T-cell (primary cell): Measurements from ENCODE around the gene ATP6V0D1. TPM values are rescaled to one million over a fixed set of nuclear protein-coding genes. Genes with fewer than 3 reads are reported as not detected.

ENCODE experiments used
- ATAC-seq, 4 experiments: fragments of 200-7000 bp in 3 of 4; fragments of 150-1000 bp in 1 of 4; cut with Tn5 transposase; replicated peaks in 1 of 4; 1 replicate in 3 of 4; 2 replicates in 1 of 4; pipeline ENCODE4 v1.10.0; 2021; ENCODE audit warnings: moderate library complexity in 3 of 4, mild to moderate bottlenecking in 2 of 4, moderate number of reproducible peaks in 1 of 4
- CTCF ChIA-PET, 2 donors: fragments of 300-600 bp; sonication (Branson Sonifier 250); formaldehyde crosslinking; loops; one replicate each; lab custom pipeline; 2022; ENCODE audit warnings: antibody characterized with exemption in 2 of 2; lab: Charles Lee
- POLR2A ChIA-PET, 2 donors: fragments of 300-600 bp; sonication (Branson Sonifier 250); formaldehyde crosslinking; loops; one replicate each; lab custom pipeline; 2022; ENCODE audit warnings: antibody characterized with exemption in 2 of 2; lab: Charles Lee
- DNase-seq, 35 experiments: peaks; one replicate each; pipeline versions ENCODE4 v3.0.0 to v3.0.0-alpha.2; 2013 to 2023
- H3K27ac ChIP-seq: one replicate; pipeline ENCODE4 v1.5.1; 2013; ENCODE audit warnings: low read length
- H3K27me3 ChIP-seq, 2 experiments: replicated peaks in 1 of 2; 1 replicate in 1 of 2; 2 replicates in 1 of 2; pipeline versions ENCODE4 v1.6.1 to v1.7.0; 2013; ENCODE audit warnings: low read length in 1 of 2, mixed read lengths in 1 of 2; ENCODE audit not compliant: control insufficient read depth in 2 of 2, insufficient read depth in 2 of 2; ENCODE audit errors: extremely low read depth in 1 of 2
- H3K36me3 ChIP-seq, 2 donors: 1 replicate in 1 of 2; 2 replicates in 1 of 2; pipeline versions ENCODE4 v1.6.1 to v1.7.0; 2013; ENCODE audit warnings: low read length in 1 of 2; ENCODE audit not compliant: control insufficient read depth in 2 of 2, insufficient read depth in 1 of 2; ENCODE audit errors: extremely low read depth in 1 of 2
- H3K4me1 ChIP-seq, 2 experiments: 1 replicate in 1 of 2; 2 replicates in 1 of 2; pipeline versions ENCODE4 v1.6.1 to v1.7.0; 2013; ENCODE audit warnings: low read length in 2 of 2, mixed read lengths in 1 of 2; ENCODE audit not compliant: insufficient read depth in 2 of 2, control insufficient read depth in 1 of 2; ENCODE audit errors: extremely low read depth in 1 of 2
- H3K4me3 ChIP-seq, 2 donors: 1 replicate in 1 of 2; 2 replicates in 1 of 2; pipeline versions ENCODE4 v1.5.1 to v1.7.0; 2013; ENCODE audit warnings: mild to moderate bottlenecking in 2 of 2, low read length in 1 of 2, moderate library complexity in 1 of 2; ENCODE audit not compliant: control insufficient read depth in 1 of 2; ENCODE audit errors: extremely low read depth in 1 of 2
- H3K9me3 ChIP-seq: 2 replicates; pipeline ENCODE4 v1.7.0; 2013
- H3K27ac Mint-ChIP-seq, 2 donors: one replicate each; pipeline ENCODE4 v1.8.0; 2020 to 2021; ENCODE audit warnings: mild to moderate bottlenecking in 2 of 2, mixed read lengths in 2 of 2
- H3K27me3 Mint-ChIP-seq, 2 donors: one replicate each; pipeline ENCODE4 v1.8.0; 2021 to 2022; ENCODE audit warnings: mixed read lengths in 2 of 2
- H3K36me3 Mint-ChIP-seq: one replicate; pipeline ENCODE4 v1.8.0; 2021; ENCODE audit warnings: mixed read lengths
- H3K4me1 Mint-ChIP-seq, 3 donors: one replicate each; pipeline ENCODE4 v1.8.0; 2020 to 2022; ENCODE audit warnings: mixed read lengths in 3 of 3, mild to moderate bottlenecking in 1 of 3
- H3K4me3 Mint-ChIP-seq, 3 donors: one replicate each; pipeline ENCODE4 v1.8.0; 2020 to 2022; ENCODE audit warnings: mild to moderate bottlenecking in 3 of 3, mixed read lengths in 3 of 3, moderate library complexity in 3 of 3
- H3K9me3 Mint-ChIP-seq, 3 donors: one replicate each; pipeline ENCODE4 v1.8.0; 2020 to 2022; ENCODE audit warnings: mixed read lengths in 3 of 3
- WGBS: methylation state at CpG from one replicate; pipeline ENCODE4 v1.1.5; 2013; ENCODE audit warnings: missing lambda C conversion rate; ENCODE audit not compliant: insufficient coverage; 5-methylcytosine and 5-hydroxymethylcytosine counted together
- total RNA-seq, 35 experiments: library from RNA in 6 of 35; stranded (reverse) in 6 of 35; fragments of 120-200 nt in 1 of 35; gene quantifications; one replicate each; pipeline versions ENCODE4 v1.2.1 to v1.2.4 and lab custom pipeline; 2013 to 2026

ATP6V0D1 gene
- total RNA-seq, 5 donors from 2014 or later (not counting 1 experiment from before 2014, with no cell fraction given), result 41.5 to 49.6 (median 45.8) TPM

- Mint-ChIP-seq H3K4me3 (peak overlapping the region; percentile 93 to 97 (median 95)), H3K36me3 (peaks cover 9% of the 10 kb centered on the region), H3K4me1 (peaks cover 38 to 57% (median 50%) of the 10 kb centered on the region in 3 donors), H3K27ac (peak overlapping the region; percentile 92 to 99), H3K9me3 (no peaks in the 10 kb centered on the region), H3K27me3 (no peaks in the 10 kb centered on the region)
- H3K4me3 ChIP-seq, result peak overlapping the region; percentile 93 to 100
- H3K4me1 ChIP-seq, result peaks cover 5 to 51% of the 10 kb centered on the region in 2 experiments
- peaks cover 12 to 28% of the 10 kb centered on the region in 2 donors for H3K36me3 ChIP-seq
- ChIA-PET POLR2A (interaction anchor here (0.5 to 1.4 kb wide), 2 partner anchors 32 to 183 kb away, joined by 3 to 5 read pairs; no protein-coding TSS in a partner anchor), CTCF (interaction anchor here in 1 of 2 donors (1.0 to 3.0 kb wide), 4 partner anchors 34 to 82 kb away, joined by 3 to 27 read pairs (median 4); no protein-coding TSS in a partner anchor)
- peak overlapping the region; percentile 59 for H3K27ac ChIP-seq
- no peak for ATAC-seq
- H3K27me3 ChIP-seq, result no peaks in the 10 kb centered on the region
- WGBS, result 48% methylated on average over 15 of the region's 25 CpGs
- H3K9me3 ChIP-seq, result no peaks in the 10 kb centered on the region
- DNase-seq, result peak in 1 of 35 experiments; percentile 6
These were observed 1.4 kb upstream of the ATP6V0D1 start for GRCh38 chr16:67482233-67482924.

DNA sequence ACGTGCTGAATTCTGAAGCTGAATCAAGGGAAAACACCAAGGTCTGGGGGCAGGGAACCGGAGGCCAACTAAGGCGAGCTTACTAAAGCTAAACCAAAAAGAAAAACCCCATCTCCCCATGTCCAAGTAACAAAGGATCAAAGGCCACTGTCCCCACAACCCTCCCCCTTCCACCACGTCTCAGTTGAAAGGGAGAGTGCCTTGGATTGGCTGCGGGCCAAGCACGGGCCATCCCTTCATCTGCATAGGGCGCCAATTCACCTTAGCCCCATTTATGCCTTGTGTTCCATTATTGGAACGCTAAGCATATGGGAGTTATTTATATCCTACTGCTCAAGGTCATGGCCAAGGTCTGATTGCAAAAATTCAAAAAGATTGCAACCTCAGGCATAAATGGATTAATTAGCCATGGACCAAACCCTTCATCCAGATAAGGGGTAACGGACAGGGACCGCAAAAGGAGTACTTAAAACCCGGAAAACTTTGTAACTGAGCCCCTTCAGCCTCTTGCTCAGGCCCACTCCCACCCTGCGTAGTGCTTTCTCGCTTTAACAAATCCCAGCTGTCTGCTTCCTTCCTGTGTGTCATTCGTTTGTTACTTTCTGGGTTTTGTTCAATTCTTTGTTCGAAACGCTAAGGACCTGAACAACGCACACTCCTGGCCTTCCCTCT is 740 bp upstream of the ATP6V0D1 start:
- ChIA-PET POLR2A (interaction anchor here (1.4 to 2.6 kb wide), 2 partner anchors 32 to 178 kb away, joined by 5 to 8 read pairs; partner anchors contain the start of genes ACD (in 1 of the 2) and PARD6A (in 1 of the 2)), CTCF (interaction anchor here (0.6 to 3.0 kb wide), 24 partner anchors 8 to 745 kb away, joined by 3 to 27 read pairs (median 4); partner anchors contain the start of genes ACD (in 1 of the 2), CARMIL2 (in 1 of the 2), CTCF (in 1 of the 2) and RANBP10 (in 1 of the 2))
- Histone ChIP-seq H3K27ac (peak overlapping the region; percentile 59), H3K27me3 (no peaks in the 10 kb centered on the region), H3K4me3 (peak overlapping the region; percentile 93 to 100), H3K4me1 (peaks cover 5 to 51% of the 10 kb centered on the region in 2 experiments), H3K36me3 (peaks cover 12 to 26% of the 10 kb centered on the region in 2 donors), H3K9me3 (no peaks in the 10 kb centered on the region)
- peak; percentile 1 to 11 (median 6) for ATAC-seq
- peaks cover 43 to 62% (median 54%) of the 10 kb centered on the region in 3 donors for H3K4me1 Mint-ChIP-seq
- H3K27me3 Mint-ChIP-seq, result no peaks in the 10 kb centered on the region
- no peaks in the 10 kb centered on the region for H3K9me3 Mint-ChIP-seq
- H3K36me3 Mint-ChIP-seq, result peaks cover 9% of the 10 kb centered on the region
- WGBS, result 2% methylated on average over 11 of the region's 17 CpGs
- peak in 16 of 35 experiments; percentile 6 to 59 (median 24) for DNase-seq
- H3K4me3 Mint-ChIP-seq, result peak overlapping the region; percentile 93 to 97 (median 95)
- peak overlapping the region; percentile 92 to 99 for H3K27ac Mint-ChIP-seq

- DNase-seq (no peak), ATAC-seq (no peak)
- POLR2A ChIA-PET, result interaction anchor here in 1 of 2 donors (0.5 to 0.7 kb wide), 2 partner anchors 123 to 208 kb away, joined by 5 read pairs; no protein-coding TSS in a partner anchor
- no peaks in the 10 kb centered on the region for H3K27me3 ChIP-seq
- no peaks in the 10 kb centered on the region for H3K9me3 Mint-ChIP-seq
- H3K27ac Mint-ChIP-seq, result no peak overlapping the region
- no peak overlapping the region for H3K4me3 ChIP-seq
- H3K4me1 Mint-ChIP-seq, result peaks cover 63 to 73% (median 69%) of the 10 kb centered on the region in 3 donors
- H3K9me3 ChIP-seq, result no peaks in the 10 kb centered on the region
- H3K36me3 ChIP-seq, result peaks cover 0 to 9% of the 10 kb centered on the region in 2 donors
- CTCF ChIA-PET, result interaction anchor here in 1 of 2 donors (1.3 kb wide), 1 partner anchor 43 kb away, joined by 7 read pairs; no protein-coding TSS in a partner anchor
- H3K27me3 Mint-ChIP-seq, result no peaks in the 10 kb centered on the region
- H3K4me3 Mint-ChIP-seq, result peak overlapping the region; percentile 18 to 93 (median 22)
- no peak overlapping the region for H3K27ac ChIP-seq
- H3K36me3 Mint-ChIP-seq, result peaks cover 11% of the 10 kb centered on the region
- 82% methylated on average over 2 of the region's 8 CpGs for WGBS
- H3K4me1 ChIP-seq, result peaks cover 5 to 45% of the 10 kb centered on the region in 2 experiments
These were observed 2.9 kb downstream of the ATP6V0D1 start for GRCh38 chr16:67477960-67478554.

- Histone ChIP-seq H3K4me1 (peaks cover 0 to 32% of the 10 kb centered on the region in 2 experiments), H3K9me3 (no peaks in the 10 kb centered on the region), H3K4me3 (no peak overlapping the region), H3K27ac (no peak overlapping the region), H3K27me3 (no peaks in the 10 kb centered on the region), H3K36me3 (peaks cover 0 to 9% of the 10 kb centered on the region in 2 donors)
- Mint-ChIP-seq H3K4me3 (no peak overlapping the region), H3K27me3 (no peaks in the 10 kb centered on the region), H3K27ac (no peak overlapping the region), H3K4me1 (peaks cover 68 to 74% (median 71%) of the 10 kb centered on the region in 3 donors), H3K9me3 (no peaks in the 10 kb centered on the region), H3K36me3 (peaks cover 14% of the 10 kb centered on the region)
- DNase-seq (no peak), ATAC-seq (no peak)
- POLR2A ChIA-PET, result no interaction called here
- CTCF ChIA-PET, result interaction anchor here (0.6 to 1.2 kb wide), 2 partner anchors 11 to 27 kb away, joined by 4 to 5 read pairs; no protein-coding TSS in a partner anchor
- 93% methylated on average over 8 of the region's 11 CpGs for WGBS
These were observed 6.2 kb downstream of the ATP6V0D1 start for GRCh38 chr16:67474551-67475455.

GRCh38 chr16:67471758-67472384 is 9.1 kb downstream of the ATP6V0D1 start:
- Mint-ChIP-seq H3K4me3 (no peak overlapping the region), H3K27ac (no peak overlapping the region), H3K4me1 (peaks cover 56 to 67% (median 59%) of the 10 kb centered on the region in 3 donors), H3K9me3 (no peaks in the 10 kb centered on the region), H3K36me3 (peaks cover 14% of the 10 kb centered on the region), H3K27me3 (no peaks in the 10 kb centered on the region)
- H3K36me3 ChIP-seq, result peaks cover 0 to 9% of the 10 kb centered on the region in 2 donors
- H3K4me3 ChIP-seq, result no peak overlapping the region
- POLR2A ChIA-PET, result no interaction called here
- H3K27ac ChIP-seq, result no peak overlapping the region
- 75% methylated on average over 5 of the region's 6 CpGs for WGBS
- CTCF ChIA-PET, result interaction anchor here in 1 of 2 donors (0.7 kb wide), 1 partner anchor 1782 kb away, joined by 3 read pairs; no protein-coding TSS in a partner anchor
- ATAC-seq (no peak), DNase-seq (no peak)
- H3K9me3 ChIP-seq, result no peaks in the 10 kb centered on the region
- no peaks in the 10 kb centered on the region for H3K27me3 ChIP-seq
- H3K4me1 ChIP-seq, result peaks cover 0 to 17% of the 10 kb centered on the region in 2 experiments
